Tibial nerve (tissue), 4 donors: ENCODE measurements around the gene CTNNA3. TPM values are rescaled to one million over a fixed set of nuclear protein-coding genes. Genes with fewer than 3 reads are reported as not detected.
"Not testable (repeated sequence)": the region's sequence is repeated elsewhere in the genome, so short reads cannot be mapped to it uniquely, and the experiment has no call there.

ENCODE experiments used
- DNase-seq, 2 donors: peaks; one replicate each; pipeline ENCODE4 v3.0.0-alpha.2; 2019; ENCODE audit warnings: low spot score in 2 of 2
- H3K27ac ChIP-seq, 4 donors: fragments of 200-600 bp; sonication (generic) in 3 of 4; one replicate each; pipeline ENCODE4 v1.5.1; 2017 to 2019; ENCODE audit warnings: mild to moderate bottlenecking in 1 of 4
- H3K27me3 ChIP-seq, 2 donors: fragments of 200-600 bp; sonication (generic) in 1 of 2; one replicate each; pipeline versions ENCODE4 v1.5.1 to v1.6.0; 2017 to 2019
- H3K36me3 ChIP-seq, 3 donors: fragments of 200-600 bp; sonication (generic); one replicate each; pipeline ENCODE4 v1.5.1; 2018 to 2019
- H3K4me1 ChIP-seq, 4 donors: fragments of 200-600 bp; sonication (generic) in 3 of 4; one replicate each; pipeline ENCODE4 v1.5.1; 2017 to 2019
- H3K4me3 ChIP-seq, 4 donors: fragments of 200-600 bp; sonication (generic) in 3 of 4; one replicate each; pipeline ENCODE4 v1.5.1; 2017 to 2019; ENCODE audit warnings: mild to moderate bottlenecking in 1 of 4, moderate library complexity in 1 of 4
- H3K9me3 ChIP-seq, 4 donors: fragments of 200-600 bp; sonication (generic) in 3 of 4; one replicate each; pipeline ENCODE4 v1.5.1; 2017 to 2019
- EP300 ChIP-seq, 2 donors: sonication (generic); formaldehyde crosslinking; IDR thresholded peaks; one replicate each; pipeline ENCODE4 v1.6.1; 2017; ENCODE audit warnings: antibody characterized with exemption in 2 of 2, mild to moderate bottlenecking in 1 of 2
- POLR2A ChIP-seq, 2 donors: fragments of 450-650 bp; IDR thresholded peaks; one replicate each; pipeline ENCODE4 v1.6.1; 2017; ENCODE audit warnings: antibody characterized with exemption in 2 of 2, mild to moderate bottlenecking in 2 of 2, moderate library complexity in 2 of 2
- WGBS, 2 donors: methylation state at CpG; one replicate each; pipeline ENCODE4 v1.1.5; 2018; 5-methylcytosine and 5-hydroxymethylcytosine counted together
- total RNA-seq, 4 donors: library from RNA; depleted of rRNA; stranded (reverse); fragments of >200 nt; gene quantifications; one replicate each; pipeline ENCODE4 v1.1.0, GENCODE V29; 2016
- TF ChIP-seq, protein P1 (sequence below), 5 experiments: fragments of 200-600 bp in 3 of 5; fragments of 450-650 bp in 2 of 5; sonication (generic) in 3 of 5; IDR thresholded peaks; one replicate each; pipeline ENCODE4 v1.5.1; 2016 to 2019; ENCODE audit warnings: antibody characterized with exemption in 5 of 5, mild to moderate bottlenecking in 3 of 5, moderate library complexity in 2 of 5

CTNNA3 gene
- total RNA-seq, 4 donors from 2014 or later: 15.9 to 36.1 (median 23.1) TPM

DNA sequence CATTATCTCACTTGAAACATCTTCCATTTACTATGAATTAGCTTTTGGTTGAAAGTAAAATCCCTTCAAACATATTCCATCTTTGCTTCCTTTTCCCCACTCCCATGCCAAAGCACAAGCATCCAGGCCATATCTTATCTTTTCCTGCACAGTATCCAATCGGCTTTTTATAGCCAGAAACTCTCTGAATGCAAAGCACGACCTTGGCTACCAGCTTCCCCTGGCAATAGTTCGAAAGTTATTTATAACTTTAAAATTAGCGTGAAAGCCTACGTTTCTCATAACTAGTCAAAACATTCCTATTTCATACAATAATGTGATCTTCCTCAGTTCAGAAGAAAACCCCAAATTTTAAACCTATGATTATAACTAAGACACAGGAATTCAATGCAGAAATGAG, 440 bp downstream of the CTNNA3 start:
- TF ChIP-seq, protein P1, sequence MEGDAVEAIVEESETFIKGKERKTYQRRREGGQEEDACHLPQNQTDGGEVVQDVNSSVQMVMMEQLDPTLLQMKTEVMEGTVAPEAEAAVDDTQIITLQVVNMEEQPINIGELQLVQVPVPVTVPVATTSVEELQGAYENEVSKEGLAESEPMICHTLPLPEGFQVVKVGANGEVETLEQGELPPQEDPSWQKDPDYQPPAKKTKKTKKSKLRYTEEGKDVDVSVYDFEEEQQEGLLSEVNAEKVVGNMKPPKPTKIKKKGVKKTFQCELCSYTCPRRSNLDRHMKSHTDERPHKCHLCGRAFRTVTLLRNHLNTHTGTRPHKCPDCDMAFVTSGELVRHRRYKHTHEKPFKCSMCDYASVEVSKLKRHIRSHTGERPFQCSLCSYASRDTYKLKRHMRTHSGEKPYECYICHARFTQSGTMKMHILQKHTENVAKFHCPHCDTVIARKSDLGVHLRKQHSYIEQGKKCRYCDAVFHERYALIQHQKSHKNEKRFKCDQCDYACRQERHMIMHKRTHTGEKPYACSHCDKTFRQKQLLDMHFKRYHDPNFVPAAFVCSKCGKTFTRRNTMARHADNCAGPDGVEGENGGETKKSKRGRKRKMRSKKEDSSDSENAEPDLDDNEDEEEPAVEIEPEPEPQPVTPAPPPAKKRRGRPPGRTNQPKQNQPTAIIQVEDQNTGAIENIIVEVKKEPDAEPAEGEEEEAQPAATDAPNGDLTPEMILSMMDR (IDR thresholded peaks at IDR 0.05): no peak
- TF ChIP-seq EP300 (IDR thresholded peaks at IDR 0.05) (no peak), POLR2A (IDR thresholded peaks at IDR 0.05) (no peak)
- no peaks in the 10 kb centered on the region for H3K36me3 ChIP-seq
- no peak overlapping the region for H3K27ac ChIP-seq
- 16 to 17% methylated on average over 5 of the region's 5 CpGs for WGBS, 2 donors
- DNase-seq: no peak
- no peaks in the 10 kb centered on the region for H3K27me3 ChIP-seq
- H3K9me3 ChIP-seq: no peaks in the 10 kb centered on the region
- H3K4me3 ChIP-seq: no peak overlapping the region
- peaks cover 0 to 22% (median 0%) of the 10 kb centered on the region in 4 donors for H3K4me1 ChIP-seq

DNA sequence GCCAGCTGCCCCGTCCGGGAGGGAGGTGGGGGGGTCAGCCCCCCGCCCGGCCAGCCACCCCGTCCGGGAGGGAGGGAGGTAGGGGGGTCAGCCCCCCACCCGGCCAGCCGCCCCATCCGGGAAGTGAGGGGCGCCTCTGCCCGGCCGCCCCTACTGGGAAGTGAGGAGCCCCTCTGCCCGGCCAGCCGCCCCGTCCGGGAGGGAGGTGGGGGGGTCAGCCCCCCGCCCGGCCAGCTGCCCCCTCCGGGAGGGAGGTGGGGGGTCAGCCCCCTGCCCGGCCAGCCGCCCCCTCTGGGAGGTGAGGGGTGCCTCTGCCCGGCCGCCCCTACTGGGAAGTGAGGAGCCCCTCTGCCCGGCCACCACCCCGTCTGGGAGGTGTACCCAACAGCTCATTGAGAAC, 4.1 kb downstream of the CTNNA3 start:
- H3K27me3 ChIP-seq, H3K4me3 ChIP-seq, H3K27ac ChIP-seq, DNase-seq, H3K36me3 ChIP-seq, H3K9me3 ChIP-seq, H3K4me1 ChIP-seq: not testable (repeated sequence)
- WGBS, 2 donors: no CpG with 5 or more reads among the region's 25 CpGs

DNA sequence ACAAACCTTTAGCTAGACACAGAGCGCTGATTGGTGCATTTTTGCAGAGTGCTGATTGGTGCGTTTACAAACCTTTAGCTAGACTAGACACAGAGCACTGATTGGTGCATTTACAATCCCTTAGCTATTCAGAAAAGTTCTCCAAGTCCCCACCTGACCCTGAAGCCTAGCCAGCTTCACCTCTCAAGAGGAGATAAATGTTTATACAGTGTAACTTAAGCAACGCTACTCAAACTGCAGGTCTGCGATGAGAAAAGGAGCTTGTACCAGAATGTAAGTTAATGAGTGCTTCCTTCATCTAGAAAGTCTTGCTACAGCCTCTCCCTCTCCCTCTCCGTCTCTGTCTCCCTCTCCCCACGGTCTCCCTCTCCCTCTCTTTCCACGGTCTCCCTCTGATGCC, 5.5 kb downstream of the CTNNA3 start:
- 93 to 97% methylated on average over 7 of the region's 7 CpGs for WGBS, 2 donors
- H3K4me1 ChIP-seq, H3K4me3 ChIP-seq, DNase-seq, H3K27me3 ChIP-seq, H3K9me3 ChIP-seq, H3K27ac ChIP-seq, H3K36me3 ChIP-seq: not testable (repeated sequence)

DNA sequence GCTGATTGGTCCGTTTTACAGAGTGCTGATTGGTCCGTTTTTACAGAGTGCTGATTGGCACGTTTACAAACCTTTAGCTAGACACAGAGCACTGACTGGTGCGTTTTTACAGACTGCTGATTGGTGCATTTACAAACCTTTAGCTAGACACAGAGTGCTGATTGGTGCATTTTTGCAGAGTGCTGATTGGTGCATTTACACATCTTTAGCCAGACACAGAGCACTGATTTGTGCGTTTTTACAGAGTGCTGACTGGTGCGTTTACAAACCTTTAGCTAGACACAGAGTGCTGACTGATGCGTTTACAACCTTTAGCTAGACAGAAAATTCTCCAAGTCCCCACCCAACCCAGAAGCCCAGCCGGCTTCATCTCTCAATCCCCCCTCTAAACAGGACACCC, 11.9 kb downstream of the CTNNA3 start:
- not testable (repeated sequence) for H3K27ac ChIP-seq, H3K27me3 ChIP-seq, H3K36me3 ChIP-seq, H3K4me1 ChIP-seq, DNase-seq, H3K4me3 ChIP-seq
- WGBS, 2 donors: 94% methylated on average over 8 of the region's 8 CpGs
- H3K9me3 ChIP-seq: peaks cover 0 to 35% (median 5%) of the 10 kb centered on the region in 4 donors

DNA sequence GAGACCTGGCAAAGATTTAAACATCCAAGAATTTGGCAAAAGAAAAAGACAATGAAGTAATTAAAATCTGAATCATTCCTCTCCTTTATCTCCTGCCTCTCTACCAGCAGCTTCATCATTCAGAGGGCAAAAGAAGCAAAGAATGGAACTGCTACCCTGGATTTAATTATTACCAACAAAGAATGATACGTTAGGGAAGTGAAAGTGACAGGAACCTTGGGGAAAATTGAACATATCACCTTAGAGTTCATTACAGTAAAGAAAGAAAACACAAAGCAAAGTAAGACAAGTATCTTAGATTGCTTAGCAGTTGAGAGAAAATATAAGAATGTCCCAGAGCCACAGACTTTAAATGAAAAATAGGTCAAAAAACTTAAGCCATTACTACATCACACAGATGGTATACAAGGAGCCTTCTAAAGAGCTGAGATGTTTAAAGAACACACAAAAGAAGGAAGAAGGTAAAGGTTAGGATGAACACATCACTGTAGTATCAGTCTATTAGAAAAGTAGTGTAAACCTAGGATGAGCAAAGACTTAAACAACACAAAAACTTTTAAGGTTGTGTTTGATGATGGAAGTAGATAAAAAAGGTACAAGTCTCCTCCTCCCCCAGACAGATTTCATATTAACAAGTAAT, 17.5 kb downstream of the CTNNA3 start:
- WGBS, 2 donors: 63 to 77% methylated on average over 1 of the region's 1 CpG
- DNase-seq: no peak
- H3K9me3 ChIP-seq: peaks cover 0 to 8% (median 0%) of the 10 kb centered on the region in 4 donors
- TF ChIP-seq EP300 (IDR thresholded peaks at IDR 0.05): no peak
- TF ChIP-seq POLR2A (IDR thresholded peaks at IDR 0.05): no peak
- TF ChIP-seq, protein P1 (IDR thresholded peaks at IDR 0.05): no peak
- H3K27me3 ChIP-seq: no peaks in the 10 kb centered on the region
- H3K4me3 ChIP-seq: no peak overlapping the region
- H3K27ac ChIP-seq: no peak overlapping the region
- no peaks in the 10 kb centered on the region for H3K36me3 ChIP-seq
- no peaks in the 10 kb centered on the region for H3K4me1 ChIP-seq

DNA sequence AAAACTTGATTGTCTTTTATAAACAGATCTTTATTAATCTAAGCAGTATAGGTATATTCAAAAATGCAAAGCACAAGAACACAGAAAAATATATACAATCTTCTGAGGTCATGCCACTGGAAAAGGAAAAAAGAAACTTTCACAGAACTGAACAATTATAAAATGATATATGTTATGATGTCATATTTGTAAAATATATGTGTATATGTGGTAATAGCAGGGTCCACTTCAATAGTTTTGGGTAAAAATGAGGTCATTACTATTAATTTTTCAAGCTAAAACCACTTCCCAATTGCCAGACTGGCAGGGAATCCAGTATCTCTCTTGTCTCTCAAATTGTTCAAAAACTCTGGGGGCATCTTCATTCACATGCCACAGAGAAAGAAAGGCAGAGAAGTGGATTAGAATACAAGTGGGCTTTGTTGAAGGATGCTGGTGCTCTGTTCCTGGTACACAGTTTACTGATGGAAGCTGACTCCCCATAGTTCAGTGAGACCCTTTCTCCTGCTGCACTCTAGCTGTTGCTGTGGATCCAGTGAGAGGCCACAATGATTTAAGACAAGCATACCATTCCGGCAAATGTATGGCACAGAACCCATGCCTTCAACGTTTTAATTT, 19.7 kb downstream of the CTNNA3 start:
- Histone ChIP-seq H3K4me1 (no peaks in the 10 kb centered on the region), H3K27ac (no peak overlapping the region), H3K4me3 (no peak overlapping the region), H3K9me3 (no peaks in the 10 kb centered on the region), H3K36me3 (no peaks in the 10 kb centered on the region), H3K27me3 (no peaks in the 10 kb centered on the region)
- no peak for DNase-seq
- WGBS, 2 donors: 46 to 49% methylated on average over 2 of the region's 2 CpGs
- no peak for TF ChIP-seq EP300 (IDR thresholded peaks at IDR 0.05)
- TF ChIP-seq, protein P1 (IDR thresholded peaks at IDR 0.05): no peak
- TF ChIP-seq POLR2A (IDR thresholded peaks at IDR 0.05): no peak
